ENCODE data around the gene NAA35.

Gene NAA35

DNA sequence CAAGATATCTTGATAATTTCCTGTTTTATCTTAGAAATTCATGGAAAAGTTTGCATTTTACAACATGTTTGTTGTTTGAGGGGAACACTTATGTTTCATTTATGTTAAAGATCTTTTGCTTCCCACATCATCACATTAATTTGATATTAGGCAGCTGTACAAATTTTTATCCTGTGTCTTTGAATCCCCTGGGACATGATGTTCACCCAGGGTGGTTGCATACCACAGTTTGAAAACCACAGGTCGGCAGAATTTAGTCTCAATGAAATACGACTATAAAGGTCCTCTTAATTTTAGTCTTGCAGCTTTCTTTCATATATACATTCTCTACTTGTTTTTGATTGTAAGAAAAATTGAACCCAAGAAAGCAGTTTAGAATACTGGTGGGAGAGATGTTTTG, 3.7 kb downstream of the NAA35 start:
- DNase-seq (ENCODE audit: low read depth in 1 of 2, low spot score in 1 of 2): no peak
- H3K27me3 ChIP-seq (ENCODE audit: insufficient read depth, poor library complexity, severe bottlenecking): no peaks in the 10 kb centered on the region
- TF ChIP-seq, protein P1, sequence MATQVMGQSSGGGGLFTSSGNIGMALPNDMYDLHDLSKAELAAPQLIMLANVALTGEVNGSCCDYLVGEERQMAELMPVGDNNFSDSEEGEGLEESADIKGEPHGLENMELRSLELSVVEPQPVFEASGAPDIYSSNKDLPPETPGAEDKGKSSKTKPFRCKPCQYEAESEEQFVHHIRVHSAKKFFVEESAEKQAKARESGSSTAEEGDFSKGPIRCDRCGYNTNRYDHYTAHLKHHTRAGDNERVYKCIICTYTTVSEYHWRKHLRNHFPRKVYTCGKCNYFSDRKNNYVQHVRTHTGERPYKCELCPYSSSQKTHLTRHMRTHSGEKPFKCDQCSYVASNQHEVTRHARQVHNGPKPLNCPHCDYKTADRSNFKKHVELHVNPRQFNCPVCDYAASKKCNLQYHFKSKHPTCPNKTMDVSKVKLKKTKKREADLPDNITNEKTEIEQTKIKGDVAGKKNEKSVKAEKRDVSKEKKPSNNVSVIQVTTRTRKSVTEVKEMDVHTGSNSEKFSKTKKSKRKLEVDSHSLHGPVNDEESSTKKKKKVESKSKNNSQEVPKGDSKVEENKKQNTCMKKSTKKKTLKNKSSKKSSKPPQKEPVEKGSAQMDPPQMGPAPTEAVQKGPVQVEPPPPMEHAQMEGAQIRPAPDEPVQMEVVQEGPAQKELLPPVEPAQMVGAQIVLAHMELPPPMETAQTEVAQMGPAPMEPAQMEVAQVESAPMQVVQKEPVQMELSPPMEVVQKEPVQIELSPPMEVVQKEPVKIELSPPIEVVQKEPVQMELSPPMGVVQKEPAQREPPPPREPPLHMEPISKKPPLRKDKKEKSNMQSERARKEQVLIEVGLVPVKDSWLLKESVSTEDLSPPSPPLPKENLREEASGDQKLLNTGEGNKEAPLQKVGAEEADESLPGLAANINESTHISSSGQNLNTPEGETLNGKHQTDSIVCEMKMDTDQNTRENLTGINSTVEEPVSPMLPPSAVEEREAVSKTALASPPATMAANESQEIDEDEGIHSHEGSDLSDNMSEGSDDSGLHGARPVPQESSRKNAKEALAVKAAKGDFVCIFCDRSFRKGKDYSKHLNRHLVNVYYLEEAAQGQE (IDR thresholded peaks at IDR 0.05; ENCODE audit: insufficient replicate concordance, low read depth): no peak
- TF ChIP-seq, protein P2, sequence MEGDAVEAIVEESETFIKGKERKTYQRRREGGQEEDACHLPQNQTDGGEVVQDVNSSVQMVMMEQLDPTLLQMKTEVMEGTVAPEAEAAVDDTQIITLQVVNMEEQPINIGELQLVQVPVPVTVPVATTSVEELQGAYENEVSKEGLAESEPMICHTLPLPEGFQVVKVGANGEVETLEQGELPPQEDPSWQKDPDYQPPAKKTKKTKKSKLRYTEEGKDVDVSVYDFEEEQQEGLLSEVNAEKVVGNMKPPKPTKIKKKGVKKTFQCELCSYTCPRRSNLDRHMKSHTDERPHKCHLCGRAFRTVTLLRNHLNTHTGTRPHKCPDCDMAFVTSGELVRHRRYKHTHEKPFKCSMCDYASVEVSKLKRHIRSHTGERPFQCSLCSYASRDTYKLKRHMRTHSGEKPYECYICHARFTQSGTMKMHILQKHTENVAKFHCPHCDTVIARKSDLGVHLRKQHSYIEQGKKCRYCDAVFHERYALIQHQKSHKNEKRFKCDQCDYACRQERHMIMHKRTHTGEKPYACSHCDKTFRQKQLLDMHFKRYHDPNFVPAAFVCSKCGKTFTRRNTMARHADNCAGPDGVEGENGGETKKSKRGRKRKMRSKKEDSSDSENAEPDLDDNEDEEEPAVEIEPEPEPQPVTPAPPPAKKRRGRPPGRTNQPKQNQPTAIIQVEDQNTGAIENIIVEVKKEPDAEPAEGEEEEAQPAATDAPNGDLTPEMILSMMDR (IDR thresholded peaks at IDR 0.05; ENCODE audit: insufficient read depth, low read length): no peak
- TF ChIP-seq POLR2AphosphoS5 (IDR thresholded peaks at IDR 0.05; ENCODE audit: low read depth): no peak
- TF ChIP-seq SPI1 (IDR thresholded peaks at IDR 0.05; ENCODE audit: borderline replicate concordance, low read depth): no peak
- no peak for TF ChIP-seq GABPA (IDR thresholded peaks at IDR 0.05; ENCODE audit: low read depth)
- H3K27ac ChIP-seq (replicated peaks): no peak overlapping the region
- H3K4me3 ChIP-seq (replicated peaks; ENCODE audit: insufficient read depth, low read length): no peak overlapping the region

DNA sequence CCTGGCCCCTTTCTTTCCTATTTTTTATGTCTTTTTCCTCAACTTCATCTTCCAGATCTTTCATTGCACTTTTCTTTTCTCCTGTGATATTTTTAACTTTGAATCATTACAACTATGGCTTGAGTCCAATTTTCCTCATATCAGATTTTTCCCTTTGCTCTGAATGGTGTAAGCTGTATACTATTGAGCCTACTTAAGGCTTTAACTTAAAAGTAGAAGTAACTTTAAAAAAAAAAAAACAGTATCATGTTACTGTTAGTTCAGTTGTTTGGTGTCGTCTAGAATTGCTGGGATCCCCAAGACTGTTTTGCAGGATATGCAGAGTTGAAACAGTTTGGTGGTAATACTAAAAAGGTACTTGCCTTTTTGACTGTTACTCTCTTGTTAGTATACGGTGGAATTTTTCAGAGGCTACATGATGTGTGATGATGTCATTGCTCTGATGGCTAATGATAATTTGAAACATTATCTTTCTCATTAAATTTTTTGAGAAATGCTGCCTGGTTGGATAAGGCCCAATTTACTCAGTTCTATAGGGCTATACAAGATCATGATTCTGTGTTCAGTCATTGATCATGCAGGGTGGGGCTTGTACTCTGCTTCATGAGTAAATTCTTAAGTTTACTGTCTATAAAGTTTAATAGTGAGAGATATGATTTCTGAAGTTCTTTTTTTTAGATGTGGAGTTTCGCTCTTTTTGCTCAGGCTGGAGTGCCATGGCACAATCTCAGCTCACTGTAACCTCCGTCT, 8.8 kb downstream of the NAA35 start:
- TF ChIP-seq GABPA (IDR thresholded peaks at IDR 0.05; ENCODE audit: low read depth) (no peak), POLR2AphosphoS5 (IDR thresholded peaks at IDR 0.05; ENCODE audit: low read depth) (no peak), SPI1 (IDR thresholded peaks at IDR 0.05; ENCODE audit: borderline replicate concordance, low read depth) (no peak)
- TF ChIP-seq, protein P1 (IDR thresholded peaks at IDR 0.05; ENCODE audit: insufficient replicate concordance, low read depth): no peak
- TF ChIP-seq, protein P2 (IDR thresholded peaks at IDR 0.05; ENCODE audit: insufficient read depth, low read length): no peak
- Histone ChIP-seq H3K4me3 (replicated peaks; ENCODE audit: insufficient read depth, low read length) (no peak overlapping the region), H3K27me3 (ENCODE audit: insufficient read depth, poor library complexity, severe bottlenecking) (no peaks in the 10 kb centered on the region), H3K27ac (replicated peaks) (no peak overlapping the region)
- DNase-seq (ENCODE audit: low read depth in 1 of 2, low spot score in 1 of 2): no peak

DNA sequence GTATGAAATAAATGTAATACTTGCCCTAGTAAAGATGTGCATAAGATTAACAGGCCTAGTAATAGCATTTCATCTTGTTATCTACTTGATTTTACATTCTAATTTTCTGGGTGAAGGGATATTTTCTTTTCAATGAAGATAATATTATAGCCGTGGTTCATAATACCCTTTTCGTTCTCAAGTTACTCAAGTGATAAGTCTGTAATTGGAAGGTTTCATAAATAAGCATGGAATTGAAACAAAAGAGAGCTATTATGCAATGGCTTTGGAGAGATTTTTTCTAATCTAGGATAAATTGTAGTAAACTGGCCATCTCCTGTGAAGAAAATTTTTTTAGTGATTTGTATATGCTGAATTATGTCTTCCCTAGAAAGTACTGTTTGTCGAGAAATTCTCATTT, 19.0 kb downstream of the NAA35 start:
- no peak overlapping the region for H3K27ac ChIP-seq (replicated peaks)
- H3K27me3 ChIP-seq (ENCODE audit: insufficient read depth, poor library complexity, severe bottlenecking): no peaks in the 10 kb centered on the region
- no peak overlapping the region for H3K4me3 ChIP-seq (replicated peaks; ENCODE audit: insufficient read depth, low read length)
- TF ChIP-seq, protein P2 (IDR thresholded peaks at IDR 0.05; ENCODE audit: insufficient read depth, low read length): no peak
- TF ChIP-seq GABPA (IDR thresholded peaks at IDR 0.05; ENCODE audit: low read depth) (no peak), SPI1 (IDR thresholded peaks at IDR 0.05; ENCODE audit: borderline replicate concordance, low read depth) (no peak), POLR2AphosphoS5 (IDR thresholded peaks at IDR 0.05; ENCODE audit: low read depth) (no peak)
- TF ChIP-seq, protein P1 (IDR thresholded peaks at IDR 0.05; ENCODE audit: insufficient replicate concordance, low read depth): no peak
- no peak for DNase-seq (ENCODE audit: low read depth in 1 of 2, low spot score in 1 of 2)

Data from HL-60 (cell line).